NCI-H2107 treated with DMSO at 0.1 percent for 48 hours (cell line): ENCODE data around the gene SIRT3.
"Not testable (repeated sequence)": the region's sequence is repeated elsewhere in the genome, so short reads cannot be mapped to it uniquely, and the experiment has no call there.

Source experiments
- DNase-seq: peaks from one replicate; lab custom pipeline; 2025; ENCODE audit not compliant: unreplicated experiment; lab: John Stamatoyannopoulos, UW

The SIRT3 gene

DNA sequence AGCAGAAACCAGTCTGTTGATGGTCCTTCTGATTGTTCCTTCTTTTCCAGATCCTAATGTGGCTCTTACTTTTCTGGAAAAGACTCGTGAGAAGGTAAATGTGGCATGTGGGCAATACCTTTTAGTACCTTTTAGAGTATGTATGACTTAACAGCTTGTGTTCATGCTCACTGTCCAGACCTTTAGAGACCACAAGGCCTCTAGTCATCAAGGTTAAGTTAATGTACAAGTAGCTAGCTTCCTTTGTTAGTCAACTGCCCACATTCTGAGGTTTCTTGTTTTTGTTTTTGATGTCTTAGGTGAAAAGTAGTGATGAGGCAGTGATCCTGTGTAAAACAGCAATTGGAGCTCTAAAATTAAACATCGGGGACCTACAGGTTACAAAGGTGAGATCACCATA lies 8.2 kb upstream of the SIRT3 start:
- no peak for DNase-seq

DNA sequence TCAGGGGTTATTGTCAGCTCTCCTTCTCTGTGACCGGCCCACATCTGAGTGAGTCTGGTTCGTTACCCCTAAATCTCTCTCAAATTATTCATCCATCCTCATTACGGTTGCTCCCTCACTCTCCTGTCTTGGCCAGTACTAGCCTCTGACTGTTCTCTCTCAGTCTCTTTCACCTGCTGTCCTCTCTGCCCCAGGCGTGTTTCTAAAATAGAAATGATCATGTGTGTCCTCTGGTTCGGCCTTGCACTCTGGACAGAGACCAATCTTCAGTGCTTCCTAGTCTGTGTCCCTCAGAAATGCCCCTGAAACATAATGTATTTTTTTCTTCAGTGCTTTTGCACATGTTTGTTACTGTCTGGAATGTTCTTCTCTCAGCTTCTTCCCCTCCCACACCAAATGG lies 5.5 kb upstream of the SIRT3 start:
- DNase-seq: no peak

DNA sequence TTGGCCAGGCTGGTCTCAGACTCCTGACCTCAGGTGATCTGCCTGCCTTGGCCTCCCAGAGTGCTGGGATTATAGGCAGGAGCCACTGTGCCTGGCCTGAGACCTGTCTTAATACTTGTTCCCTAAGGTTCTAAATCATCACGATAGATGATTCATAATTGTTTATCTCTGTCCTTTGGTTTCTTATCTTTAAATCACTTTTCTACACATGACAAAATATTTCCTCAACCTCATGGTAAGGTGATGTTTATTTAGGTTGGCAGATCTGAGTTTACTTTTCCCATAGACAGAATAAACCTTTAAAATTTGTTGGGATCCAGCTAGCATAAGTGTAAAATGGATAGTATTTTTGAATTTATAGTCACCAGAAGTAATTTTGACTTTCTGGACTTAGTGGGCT lies 4.2 kb upstream of the SIRT3 start:
- DNase-seq: no peak

DNA sequence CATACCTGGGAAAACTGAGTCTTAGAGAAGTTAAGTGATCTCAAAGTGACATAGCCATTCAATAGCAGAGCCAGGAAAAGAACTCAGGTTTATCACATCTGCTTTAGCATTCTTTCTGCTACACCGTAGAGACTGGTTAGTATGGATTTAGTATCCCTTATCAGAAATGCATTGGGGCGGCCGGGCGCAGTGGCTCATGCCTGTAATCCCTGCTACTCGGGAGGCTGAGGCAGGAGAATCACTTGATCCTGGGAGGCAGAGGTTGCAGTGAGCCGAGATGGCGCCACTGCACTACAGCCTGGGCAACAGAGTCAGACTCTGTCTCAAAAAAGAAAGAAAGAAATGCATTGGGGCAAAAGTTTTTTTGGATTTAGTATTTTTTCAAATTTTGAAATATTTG lies 2.2 kb upstream of the SIRT3 start:
- DNase-seq: not testable (repeated sequence)

DNA sequence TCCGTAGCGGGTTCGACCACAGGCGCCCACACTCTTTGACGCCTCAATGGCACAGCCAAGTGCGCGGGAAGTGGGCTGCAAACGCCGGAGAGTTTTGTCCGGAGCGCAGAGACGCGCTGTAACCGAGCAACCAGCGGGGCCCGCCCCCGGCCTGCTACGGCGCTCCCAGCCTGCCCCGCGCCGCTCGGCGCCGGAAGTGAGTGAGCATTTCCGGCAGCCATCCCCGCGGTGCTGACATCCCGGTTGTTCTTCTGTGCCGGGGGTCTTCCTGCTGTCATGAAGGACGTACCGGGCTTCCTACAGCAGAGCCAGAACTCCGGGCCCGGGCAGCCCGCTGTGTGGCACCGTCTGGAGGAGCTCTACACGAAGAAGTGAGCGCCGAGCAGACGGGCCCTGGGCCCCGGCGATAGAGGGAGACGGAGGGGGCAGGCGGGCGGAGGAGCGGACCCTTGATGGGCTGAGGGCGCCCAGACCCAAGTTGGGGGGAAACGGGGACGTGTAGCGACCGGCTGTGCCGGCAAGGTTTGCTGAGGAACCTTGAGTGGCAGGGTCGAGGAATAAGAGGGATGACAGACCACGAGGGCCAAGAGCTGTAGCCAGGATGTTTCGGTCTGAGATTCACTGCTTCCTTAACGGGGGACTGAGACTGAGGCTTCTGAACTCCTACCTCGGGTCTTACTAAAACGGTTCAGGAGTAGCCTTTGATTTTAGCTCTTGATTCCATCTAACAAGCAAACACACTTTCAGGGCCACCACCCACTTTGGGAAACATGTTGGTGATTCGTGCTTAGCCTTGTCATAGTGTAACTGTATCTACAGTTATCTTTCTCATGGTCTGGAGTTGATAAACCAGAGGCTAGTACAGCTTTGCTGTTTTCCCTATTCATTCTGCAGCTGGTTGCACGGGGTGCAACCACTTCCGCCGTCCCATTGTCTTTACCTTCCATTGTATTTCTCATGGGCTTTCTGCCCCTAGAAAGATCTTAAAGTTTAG lies 929 bp upstream of the SIRT3 start, which contains the start of gene PSMD13:
Gene PSMD13 (plus strand): TSS at position 203 of the 994 bp plus-strand sequence. CDS start 74 bp downstream, at position 277.
- DNase-seq: peak; percentile 48

DNA sequence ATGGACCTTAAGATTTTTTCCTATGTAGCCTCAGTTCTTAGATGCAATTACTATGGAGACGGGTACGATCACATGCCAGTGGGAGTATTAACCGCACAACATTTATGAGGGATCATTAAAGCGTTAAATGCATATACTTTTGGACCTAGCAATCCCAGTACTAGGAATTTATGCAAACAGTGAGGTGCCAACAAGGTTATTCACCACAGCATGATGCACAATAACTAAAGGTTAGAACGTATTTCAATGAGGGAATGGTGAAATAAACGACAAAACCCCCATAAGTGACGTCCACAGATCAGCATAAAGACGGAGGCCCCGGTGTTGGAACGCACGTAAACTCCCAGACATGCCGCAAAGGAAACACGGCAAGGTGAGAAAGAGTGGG lies 539 bp downstream of the SIRT3 start:
- no peak for DNase-seq

DNA sequence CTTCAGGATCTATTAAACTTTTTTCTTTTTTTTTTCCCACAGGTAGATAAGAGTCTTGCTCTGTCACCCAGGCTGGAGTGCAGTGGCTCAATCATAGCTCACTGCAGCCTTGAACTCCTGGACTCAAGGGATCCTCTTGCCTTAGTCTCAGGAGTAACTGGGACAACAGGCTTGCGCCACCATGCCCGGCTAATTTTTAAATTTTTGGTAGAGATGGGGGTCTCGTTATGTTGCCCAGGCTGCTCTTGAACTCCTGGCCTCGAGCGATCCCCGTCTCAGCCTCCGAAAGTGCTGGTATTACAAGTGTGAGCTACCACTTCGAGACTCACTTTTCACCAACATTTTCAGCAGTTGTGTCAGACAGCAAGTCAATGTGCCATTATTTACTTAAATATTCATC lies 962 bp downstream of the SIRT3 start:
- no peak for DNase-seq

DNA sequence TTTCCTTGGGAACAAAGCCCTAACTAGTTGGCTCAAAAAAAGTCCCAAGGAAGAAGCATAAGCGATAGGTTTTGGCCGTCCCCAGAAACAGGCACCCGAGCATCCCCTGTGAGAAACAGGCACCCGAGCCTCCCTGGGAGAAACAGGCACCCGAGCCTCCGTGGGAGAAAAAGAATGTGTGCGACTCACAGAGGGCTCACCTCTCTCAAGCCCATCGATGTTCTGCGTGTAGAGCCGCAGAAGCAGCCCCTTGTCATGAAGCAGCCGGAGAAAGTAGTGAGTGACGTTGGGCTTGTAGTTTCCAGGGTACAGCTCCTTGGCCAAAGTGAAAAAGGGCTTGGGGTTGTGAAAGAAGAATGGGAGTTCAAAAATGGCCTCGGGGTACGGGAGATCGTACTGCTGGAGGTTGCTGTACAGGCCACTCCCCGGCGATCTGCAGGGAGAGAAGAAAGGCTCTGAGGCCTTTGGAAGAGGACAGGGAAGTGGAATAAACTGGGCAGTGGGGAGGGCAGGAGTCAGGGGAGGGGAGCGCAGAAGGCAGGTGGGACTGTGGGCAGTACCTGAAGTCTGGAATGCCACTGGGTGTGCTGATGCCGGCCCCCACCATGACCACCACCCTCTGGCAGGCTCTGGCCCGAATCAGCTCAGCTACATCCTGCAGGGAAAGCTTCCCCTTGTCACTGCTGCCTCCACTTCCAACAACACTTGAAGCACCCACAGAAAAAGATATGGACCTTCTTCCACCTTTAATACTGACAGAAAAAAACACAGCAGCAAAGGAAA lies 3.2 kb downstream of the SIRT3 start:
- no peak for DNase-seq

DNA sequence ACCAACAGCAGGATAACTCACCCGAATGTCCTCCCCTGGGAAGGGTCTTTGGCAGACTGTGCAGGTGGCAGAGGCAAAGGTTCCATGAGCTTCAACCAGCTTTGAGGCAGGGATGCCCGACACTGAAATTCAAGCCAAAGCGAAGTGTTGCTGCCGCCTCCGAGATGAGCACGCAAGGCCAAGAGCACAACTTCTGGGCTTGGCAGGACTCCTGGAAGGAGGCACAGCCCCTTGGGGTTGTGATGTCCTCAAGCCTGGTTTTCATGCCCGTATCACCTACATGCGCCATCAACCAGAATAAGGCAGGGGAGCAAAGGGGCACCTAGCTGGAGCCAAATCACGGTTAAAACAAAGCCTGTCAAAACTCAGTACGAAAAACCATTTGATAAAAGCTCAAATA lies 5.7 kb downstream of the SIRT3 start:
- DNase-seq: no peak

DNA sequence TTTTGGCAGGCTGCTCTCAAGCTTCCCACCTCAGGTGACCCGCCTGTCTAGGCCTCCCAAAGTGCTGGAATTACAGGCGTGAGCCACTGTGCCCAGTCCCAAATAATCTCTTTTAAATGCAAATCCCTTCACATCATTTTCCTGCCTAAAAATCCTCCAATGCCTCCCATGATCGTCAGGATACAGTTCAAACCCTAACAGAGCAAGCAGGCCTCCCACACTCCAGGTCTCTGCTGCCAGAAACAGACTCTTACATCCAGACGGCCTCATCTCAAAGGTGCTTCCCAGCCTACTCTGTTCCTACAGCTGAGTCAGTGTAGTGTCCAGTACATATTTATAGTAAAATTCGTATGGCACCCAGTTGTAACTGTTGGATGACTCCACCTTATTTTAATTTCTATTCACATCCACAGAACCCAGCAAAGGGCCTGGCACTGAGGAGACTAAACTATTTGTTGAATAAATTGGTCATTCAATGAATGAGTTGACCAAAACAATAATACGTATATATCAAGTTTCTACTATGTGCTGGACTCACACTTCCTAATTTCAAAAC lies 8.2 kb downstream of the SIRT3 start:
- no peak for DNase-seq

DNA sequence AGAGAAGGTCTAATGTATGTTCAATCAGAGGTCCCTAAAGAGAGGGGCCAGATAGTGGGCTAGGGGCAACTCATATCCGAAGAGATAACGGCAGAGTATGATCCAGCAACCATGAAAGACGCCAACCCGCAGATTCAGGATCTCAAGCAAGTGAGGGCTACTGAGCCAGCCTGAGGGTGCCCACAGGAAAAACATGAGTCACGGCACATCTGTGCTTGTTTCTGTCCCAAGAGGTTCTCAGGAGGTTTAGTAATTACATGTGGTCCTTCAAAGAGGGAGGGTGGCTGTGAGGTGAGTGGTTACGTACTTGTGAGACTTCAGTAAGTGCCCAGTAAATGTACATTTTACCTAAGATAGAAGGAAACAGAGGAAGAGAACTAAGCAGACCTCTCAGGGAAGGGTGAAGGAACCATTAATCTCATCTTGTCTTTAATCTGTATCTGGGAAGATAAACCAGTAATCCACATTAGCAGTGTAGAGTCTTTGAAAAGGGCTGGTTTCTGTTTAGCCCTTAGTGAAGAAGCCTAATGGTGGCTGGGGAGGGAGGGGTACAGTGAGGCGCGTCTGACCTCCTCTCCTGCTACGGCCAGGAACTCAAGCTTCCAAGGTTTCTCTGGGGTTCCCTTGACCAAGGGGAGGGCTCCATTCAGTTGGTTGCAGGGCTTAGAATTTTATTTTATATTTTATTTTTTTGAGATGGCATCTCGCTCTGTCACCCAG lies 10.2 kb downstream of the SIRT3 start:
- DNase-seq: no peak

DNA sequence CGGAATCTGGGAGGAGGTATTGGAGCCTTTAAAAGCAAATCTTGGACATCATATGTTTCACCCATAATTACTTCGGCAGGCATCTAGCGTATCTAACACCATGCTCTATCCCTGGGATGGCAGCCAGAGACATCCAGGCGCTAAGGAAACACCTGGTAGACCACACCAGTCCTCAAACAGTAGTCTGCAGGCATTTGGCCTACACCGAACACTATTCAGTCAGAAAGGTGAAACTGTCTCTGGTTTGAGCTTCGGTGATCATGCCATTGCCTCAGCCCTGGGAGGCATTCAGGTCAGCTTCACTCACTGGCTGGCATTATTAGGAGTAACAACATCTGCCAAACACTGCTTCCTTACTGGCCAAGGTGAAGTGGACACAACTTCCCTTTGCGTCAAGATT lies 11.7 kb downstream of the SIRT3 start:
- no peak for DNase-seq

DNA sequence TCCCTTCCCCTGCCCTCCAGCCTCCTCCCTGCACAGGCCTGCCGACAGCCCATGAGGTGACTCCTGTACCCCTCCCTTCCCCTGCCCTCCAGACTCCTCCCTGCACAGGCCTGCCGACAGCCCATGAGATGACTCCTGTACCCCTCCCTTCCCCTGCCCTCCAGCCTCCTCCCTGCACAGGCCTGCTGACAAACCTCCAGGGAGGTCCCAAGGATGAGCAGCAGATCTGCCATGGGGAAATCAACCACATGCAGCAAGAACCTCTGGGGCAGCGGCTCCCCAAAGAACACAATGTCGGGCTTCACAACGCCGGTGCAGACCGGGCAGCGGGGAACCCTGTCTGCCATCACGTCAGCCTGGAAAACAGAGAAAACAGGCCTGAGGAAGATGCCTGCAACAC lies 12.3 kb downstream of the SIRT3 start:
- DNase-seq: no peak

DNA sequence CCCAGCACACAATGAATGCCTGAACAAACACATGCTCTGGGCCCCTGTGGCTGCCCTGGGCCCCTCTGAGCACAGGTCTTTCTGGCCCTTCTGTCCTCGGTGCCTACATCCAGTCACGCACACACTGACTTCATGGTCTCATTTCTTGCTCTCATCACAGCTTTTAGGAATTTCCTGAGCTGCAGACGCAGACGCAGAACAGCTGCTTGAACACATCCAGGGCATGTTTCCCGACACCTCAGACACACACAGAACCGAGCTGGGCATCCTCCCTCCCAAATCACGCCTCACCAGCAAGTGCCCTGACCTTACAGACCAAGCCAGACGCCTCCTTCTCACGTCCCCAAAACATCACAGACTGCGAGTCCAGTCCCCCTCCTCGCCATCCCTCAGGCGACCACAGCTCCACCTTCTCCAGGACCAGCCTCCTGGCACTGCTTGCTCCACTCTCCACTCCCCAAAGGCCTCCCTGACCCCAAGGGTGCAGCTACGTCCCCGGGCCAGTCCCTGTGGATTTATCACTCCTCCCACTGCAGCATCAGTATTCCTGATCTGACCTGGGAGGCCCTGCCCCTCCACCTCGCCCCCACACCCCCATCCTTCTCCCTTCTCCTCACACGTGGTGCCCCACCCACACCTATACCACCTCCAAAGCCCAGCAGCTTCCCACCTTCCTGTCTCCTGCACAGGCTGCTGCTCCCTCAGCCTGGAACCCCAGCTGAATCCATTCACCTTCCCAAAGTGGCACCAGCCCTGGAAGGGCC lies 12.9 kb downstream of the SIRT3 start:
- DNase-seq: no peak

DNA sequence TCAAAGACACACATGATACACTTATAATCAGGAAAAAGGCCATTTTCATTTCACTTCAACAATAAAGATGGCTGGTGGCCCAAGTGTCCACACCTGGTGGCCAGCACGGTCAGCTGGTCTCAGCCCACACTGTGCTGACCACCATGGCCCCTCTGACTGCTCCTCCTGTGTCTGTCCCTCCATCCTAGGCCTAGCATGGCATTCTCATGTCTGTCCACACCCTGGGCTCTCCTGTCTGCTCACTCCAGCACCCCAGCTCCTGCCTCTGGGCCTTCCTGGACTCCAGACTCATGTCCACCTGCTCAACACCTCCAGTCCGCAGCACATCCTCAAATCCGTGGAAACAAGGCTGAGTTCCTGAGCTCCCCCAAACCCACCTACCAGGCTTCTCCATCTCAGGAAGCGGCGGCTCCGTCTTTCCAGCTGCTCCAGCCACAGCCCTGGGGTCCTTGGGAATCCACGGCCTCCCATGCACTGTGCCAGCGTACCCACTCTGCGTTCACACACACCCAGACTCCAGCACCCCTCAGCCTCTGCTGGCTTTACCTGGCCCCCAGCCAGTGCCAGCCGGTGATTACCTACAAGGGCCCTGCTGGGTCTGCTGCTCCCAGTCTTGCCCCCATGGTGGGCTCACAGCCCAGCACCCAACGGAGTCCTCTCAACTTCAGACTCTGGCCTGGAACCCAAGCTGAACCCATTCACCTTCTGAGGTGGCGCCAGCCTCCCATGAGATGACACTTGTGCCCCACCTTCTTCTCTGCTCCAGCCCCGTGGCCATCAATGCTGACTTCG lies 13.9 kb downstream of the SIRT3 start:
- no peak for DNase-seq

DNA sequence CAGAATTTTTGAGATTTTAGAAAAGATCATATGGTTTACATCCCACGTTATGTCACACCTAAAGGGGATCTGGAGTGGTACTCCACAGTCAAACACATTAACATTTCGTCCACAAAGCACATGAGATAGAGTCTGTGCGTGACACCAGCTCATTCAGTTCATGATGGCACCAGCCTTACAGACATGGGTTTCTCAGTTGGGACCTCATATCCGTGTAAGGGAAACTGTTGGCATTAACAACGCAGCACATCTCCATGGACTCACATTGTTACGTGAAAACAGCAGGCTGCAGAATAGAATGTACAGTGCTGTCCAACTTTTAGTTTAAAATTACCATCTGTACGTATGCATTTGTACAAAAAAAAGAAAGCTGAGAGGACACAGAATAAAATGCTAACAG lies 14.6 kb downstream of the SIRT3 start:
- no peak for DNase-seq

DNA sequence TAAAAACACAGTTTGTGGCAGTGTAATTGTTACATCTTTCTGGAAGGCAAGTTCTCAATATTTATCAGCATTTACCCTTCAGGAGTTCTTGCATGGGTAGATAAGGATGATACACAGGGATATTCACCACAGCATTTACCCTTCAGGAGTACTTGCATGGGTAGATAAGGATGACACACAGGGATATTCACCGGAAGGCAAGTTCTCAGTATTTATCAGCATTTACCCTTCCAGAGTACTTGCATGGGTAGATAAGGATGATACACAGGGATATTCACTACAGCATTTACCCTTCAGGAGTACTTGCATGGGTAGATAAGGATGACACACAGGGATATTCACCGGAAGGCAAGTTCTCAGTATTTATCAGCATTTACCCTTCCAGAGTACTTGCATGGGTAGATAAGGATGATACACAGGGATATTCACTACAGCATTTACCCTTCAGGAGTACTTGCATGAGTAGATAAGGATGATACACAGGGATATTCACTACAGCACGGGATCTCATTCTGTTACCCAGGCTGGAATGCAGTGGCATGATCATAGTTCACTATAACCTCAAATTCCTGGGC lies 15.4 kb downstream of the SIRT3 start:
- not testable (repeated sequence) for DNase-seq

DNA sequence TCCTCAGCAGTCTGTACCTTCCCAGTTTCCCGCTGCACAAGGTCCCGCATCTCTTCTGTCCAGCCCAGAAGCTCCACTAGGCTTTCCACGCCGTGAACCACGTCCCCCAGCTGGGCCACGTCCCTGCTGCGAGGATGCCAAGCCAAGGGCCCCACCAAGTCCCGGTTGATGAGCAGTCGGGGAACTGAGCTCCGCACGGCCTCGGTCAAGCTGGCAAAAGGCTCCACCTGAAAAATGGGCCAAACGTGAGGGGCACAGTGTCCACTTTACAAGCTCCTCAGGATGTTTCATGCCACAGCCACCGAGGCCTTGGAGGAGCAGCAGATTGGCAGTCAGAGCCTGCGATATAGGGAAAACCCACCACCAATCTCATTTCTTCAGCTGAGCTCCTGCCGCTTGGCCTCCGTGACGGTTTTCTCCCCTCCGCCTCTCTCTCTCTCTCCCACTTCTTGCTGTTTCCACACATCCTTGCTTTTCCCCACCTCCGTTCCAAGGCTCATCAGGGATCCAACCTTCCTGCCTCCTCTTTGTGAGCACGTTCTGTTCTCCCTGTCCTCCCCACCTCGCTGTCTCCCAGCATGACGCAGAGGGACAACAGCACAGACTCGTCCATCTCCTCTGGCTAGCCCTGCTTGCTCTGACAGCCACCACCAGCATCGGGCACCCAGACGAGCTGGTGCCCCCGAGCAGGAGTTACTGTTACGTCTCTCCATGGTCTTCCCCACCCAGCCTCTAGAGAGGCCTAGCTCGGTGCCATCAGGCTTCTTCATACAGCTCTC lies 17.1 kb downstream of the SIRT3 start:
- DNase-seq: no peak
